IPS-NIHi11 (cell line): ENCODE measurements around the gene BNIP5.
"Not testable (repeated sequence)": the region's sequence is repeated elsewhere in the genome, so short reads cannot be mapped to it uniquely, and the experiment has no call there.

Experiments used
- DNase-seq: peaks from one replicate; pipeline ENCODE4 v3.0.0; 2012; ENCODE audit warnings: mixed read lengths, low spot score

The BNIP5 gene

DNA sequence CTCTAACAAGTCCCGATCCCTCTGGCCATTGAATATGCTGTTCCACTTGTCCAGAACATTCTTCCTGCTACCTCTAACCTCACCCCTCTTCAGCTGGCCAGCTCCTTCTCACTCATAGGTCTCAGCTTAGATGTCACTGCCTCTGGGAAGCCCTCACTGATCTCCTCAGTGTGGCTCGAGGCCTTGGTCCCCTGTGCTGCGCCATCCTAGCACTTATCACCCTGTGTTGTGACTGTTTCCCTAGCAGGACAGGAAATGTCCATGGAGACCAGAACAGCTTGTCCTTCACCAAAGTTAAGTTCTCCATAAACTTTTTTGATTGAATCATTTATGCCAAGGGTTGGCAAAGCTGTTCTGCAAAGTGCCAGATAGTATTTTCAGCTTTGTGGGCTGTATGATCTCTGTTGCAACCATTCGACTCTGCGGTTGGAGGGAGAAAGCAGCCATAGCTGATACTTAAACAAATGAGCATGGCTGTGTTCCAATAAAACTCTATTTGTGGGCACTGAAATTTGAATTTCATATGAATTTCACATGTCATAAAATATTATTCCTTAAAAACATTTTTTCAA, 6.5 kb upstream of the BNIP5 start:
- no peak for DNase-seq

DNA sequence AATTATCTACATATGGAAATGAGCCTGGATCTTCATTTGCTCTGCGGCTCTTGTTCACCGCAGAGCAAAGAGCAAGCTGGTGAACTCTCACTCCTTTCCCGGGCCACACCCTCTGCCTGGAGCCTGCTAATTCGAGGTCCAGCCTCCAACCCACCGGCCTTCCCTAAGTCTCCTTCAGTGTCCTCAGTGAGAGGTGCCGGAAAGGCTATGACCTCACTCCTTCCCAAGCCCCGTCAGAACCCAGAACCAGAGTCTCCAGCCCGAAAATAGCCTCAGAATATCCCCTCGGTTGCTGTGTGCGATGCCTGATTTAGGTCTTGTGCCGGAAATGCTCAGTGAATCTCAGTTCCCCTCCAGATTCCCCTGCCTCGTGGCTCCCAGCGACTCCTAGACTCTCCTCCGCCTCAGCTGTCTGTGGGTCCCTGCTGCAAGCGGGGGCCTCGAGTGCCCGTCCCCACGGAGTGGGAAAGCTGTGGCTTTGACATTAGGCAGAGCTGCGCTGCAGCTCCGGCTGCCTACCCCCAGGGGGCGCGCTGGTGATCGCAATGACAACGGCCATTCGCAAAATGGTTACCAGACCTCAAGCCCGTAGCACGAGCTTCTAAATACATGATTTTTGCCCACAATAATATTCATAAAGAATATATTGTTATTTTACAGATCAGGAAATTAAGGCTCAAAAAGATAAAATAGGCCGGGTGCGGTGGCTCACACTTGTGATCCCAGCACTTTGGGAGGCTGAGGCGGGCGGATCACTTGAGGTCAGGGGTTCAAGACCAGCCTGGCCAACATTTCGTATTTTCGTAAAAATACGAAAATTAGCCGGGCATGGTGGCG, 4.1 kb upstream of the BNIP5 start:
- peak; percentile 86 for DNase-seq

DNA sequence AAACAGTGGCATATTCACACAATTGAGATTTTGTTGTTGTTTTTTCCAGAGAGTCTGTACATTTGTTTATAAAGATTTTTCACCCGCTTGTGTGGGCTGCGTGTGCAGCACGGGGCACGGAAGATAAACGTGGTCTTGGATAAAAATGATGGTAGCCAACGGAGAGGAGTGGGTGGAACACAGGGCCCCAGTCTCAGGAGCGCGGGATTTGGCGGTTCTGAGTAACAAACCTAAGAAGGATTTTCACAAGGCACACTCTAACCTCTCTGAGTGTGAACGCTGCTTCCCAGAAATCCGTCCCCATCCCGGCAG, 3.6 kb upstream of the BNIP5 start:
- DNase-seq, result no peak

DNA sequence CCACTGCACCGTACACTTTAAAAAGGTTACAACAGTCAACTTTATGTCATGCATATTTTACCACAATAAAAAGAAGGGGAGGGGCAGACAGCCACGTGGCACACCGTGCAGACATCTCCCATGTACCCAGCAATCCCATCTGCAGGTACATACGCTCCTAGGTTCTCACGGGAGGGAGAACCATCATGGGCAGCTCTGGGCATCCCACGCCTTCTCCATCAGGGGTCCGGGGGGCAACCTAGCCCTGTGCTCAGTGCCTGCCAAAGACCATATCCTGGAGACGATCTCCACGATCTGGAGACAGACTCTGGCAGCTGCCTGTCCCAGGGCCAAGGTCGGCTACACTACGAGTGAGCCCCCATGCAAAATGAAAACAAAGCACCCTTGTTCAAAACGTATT, 2.5 kb upstream of the BNIP5 start:
- DNase-seq, result no peak

DNA sequence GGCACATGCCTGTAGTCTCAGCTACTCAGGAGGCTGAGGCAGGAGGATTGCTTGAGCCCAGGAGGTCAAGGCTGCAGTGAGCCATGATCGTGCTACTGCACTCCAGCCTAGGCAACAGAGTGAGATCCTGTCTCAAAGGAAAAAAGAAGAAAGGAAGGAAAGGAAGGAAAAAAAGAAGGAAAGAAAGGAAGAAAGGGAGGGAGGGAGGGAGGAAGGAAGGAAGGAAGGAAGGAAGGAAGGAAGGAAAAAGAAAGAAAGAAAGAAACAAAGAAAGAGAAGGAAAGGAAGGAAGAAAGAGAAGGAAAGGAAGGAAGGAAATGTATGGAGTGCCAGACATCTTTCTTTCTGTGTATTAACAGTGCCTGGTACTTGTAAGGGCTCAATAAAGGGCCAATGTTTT, 1.5 kb upstream of the BNIP5 start:
- DNase-seq, result not testable (repeated sequence)

DNA sequence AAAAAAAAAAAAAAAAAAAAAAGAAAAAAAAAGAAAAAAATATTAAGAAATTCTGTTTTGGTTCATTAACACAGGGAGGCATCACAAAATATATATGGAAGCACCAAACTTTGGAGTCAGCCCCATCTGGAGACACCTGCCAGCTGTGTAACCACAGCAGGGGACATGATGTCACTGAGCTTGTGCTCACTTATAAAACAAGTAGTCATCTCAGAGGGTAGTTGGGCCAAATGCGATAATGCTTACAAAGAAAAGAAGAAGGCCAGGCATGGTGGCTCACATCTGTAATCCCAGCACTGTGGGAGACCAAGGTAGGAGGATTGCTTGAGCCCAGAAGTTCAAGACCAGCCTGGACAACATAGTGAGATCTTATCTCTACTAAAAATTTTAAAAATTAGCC, 1.1 kb upstream of the BNIP5 start:
- no peak for DNase-seq

DNA sequence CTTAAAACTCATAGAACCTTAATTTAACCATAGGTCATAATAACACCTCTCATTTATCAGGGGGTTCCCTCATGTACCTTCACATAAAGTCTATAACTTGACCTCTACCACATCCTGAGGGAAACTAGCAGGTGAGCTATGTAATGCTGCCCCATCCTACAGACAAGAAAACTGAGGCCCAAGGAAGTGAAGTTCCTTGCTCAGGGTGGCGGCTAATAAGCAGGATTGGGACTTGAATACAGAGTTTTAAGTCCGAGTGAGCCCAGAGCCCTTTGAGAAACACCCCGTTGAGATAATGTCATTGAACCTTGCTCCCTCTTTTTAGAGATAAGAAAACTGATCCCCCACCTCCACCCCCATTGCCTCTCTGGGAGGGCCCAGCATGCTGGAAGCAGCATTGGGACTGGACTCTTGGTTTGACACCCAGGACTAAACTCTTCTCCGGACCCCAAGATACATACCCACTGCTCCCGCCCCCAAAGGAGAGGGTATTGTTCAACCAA, 429 bp downstream of the BNIP5 start:
- no peak for DNase-seq

DNA sequence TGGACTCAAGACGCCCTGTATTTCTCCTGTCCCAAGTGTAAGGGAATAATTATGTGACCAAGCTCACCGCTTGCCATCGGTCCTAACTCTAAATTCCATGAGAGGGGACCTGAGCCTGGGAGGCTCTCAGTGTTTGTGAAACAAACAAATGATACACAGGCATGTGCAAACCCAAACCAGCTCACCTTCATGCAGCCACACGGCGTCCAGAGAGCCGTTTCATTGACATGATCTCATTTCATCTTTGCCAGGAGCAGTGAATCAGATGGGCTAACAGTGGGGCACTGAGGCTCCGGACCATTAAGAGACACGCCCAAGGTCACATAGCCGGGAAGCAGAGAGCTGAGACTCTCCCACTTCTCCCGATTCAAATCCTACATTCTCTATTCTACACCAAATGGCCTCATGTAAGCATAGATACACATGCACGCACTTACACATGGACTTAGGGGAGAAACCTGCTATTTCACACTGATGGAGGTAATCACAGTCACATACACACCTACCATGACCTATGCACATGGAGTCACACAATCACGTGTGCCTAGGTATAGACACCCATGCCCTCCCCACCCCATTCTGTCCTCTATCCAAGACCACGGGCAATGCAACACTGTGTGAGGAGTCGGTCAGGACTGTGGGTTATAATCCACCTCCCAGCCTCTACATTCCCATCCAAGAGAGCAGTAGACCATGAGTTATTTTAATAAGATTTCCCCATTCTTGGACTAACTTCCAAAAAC, 1.1 kb downstream of the BNIP5 start:
- DNase-seq, result no peak

DNA sequence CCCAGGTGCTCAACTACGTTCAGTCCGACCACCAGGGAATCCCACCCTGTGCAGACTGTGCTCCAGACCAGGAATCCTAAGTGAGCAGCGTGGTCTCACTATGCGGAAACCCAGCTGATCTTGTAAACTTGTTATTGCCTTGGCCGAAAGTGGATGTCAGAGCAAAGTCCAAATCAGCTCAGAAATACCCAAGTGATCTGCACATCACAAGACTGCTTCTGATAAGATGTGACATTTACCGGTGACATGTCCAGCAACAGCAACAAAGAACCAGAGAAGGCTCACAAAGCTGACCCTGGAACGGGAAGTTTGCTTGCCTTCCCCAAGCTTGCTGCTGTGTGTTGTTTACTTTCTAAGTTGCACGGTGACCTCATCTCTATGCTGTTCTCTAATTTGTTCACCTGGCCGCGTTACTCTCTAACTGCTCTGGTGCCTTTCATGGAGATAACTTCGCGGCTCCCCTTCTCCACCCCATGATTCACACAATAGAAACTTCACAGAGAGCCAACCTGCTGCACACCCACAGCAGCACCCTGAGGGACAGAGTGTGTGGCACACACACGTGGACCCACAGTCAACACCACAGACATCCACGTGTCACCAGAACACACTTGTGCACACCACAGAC, 1.7 kb downstream of the BNIP5 start:
- DNase-seq, result no peak

DNA sequence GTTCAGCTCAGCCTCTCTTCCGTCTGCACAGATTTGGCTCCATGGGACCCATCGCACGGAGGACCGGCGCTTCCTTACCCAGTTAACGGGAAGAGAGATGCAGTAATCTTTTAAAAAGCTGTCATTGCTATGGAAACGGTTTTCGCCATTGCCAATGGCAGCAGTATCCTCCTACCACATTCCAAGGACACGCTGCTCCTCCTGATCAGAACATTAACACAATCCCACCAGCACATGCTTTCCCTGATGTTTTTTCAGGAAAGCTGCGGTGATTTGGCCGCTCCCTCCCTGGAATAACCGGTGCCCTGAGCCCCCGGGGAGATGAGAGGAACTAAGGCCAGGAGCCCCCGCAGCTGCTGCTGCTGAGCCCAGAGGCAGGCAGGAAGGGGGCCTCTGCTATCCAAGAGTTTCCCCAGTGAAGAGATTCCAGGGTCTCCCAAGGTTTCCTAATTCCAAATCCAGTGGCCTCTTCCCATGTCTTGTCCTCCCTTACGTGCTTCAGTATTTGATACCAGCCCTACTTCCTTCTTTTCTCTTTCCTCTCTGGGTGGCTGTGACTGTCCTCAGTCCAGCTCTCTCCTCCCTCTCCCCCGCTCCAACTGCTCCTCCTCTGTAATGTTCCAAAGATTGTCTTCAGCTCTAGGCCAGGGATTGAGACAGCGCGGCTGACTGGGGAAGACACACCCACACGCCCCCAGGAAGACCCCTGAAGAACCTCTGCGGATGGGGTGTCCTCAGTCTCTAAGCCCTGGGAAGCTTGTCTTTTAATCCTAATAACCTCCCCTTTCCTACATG, 2.6 kb downstream of the BNIP5 start:
- DNase-seq, result no peak

DNA sequence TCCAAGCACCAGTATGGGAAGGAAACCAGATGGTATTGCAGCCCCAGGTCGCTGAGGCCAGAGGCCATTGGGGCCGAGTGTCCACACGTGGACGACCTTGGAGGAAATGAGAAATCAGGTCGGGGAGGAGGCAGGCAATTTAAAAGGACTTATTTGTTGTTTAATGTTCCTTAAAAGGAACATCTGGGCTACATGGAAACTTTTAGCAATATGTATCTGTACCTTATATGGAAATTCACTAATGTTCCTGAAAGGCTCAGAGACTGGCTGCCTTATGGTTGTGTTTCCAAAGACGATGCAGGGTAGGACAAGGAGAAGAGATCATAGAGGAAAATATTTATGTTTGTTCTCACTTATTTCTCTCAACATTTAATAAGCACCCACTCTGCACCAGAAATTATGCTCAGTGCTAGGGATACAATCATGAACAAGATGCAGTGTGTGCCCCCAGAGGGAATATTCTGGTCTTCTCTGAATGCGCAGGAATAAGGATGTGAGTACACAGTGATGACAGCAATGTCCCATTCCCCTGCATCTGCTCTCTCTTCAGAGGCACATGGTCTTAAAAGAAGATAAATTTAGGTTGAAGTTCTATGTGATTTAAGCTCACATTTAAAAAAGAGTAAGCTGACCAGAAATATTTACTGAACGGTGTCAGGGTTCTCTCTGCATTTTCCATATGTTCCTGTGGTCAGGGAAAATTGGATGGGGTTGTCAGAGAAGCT, 3.4 kb downstream of the BNIP5 start:
- DNase-seq, result no peak

DNA sequence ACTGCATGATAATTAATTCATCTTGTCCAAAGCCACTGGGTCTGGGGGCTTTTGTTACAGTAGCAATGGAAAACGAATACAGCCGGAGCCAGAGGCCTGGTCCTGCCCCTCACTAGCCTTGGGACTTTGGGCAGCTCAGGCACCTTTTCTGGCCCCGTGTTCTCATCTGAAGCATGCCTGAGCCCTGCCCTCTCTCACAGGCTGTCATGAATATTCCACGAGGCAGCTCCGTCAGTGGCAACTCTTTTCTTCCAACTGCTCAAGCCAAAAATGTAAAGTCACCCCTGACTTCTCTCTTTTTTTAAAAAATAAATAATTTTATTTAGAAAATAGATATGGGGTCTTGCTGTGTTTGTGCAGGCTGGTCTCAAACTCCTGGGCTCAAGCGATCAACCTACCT, 5.3 kb downstream of the BNIP5 start:
- no peak for DNase-seq

DNA sequence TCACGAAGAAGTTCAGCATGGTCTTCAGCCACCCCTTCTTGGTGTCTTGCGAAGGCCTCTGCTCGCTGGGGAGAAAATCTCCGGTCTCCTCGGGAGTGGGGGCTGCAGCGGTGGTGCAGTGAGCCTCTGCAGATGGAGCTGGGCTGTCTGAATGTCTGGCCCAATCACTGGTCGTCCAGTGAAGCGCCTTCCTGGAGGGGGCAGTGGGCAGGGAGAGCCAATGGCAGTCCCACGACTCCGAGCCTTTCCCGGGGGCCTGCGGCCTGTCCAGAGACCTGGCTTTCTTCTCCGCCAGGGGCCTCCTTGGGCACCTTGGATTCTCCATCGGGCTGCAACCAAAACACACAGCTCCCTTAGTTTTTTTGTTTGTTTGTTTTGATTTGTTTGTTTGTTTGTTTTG, 6.3 kb downstream of the BNIP5 start:
- peak; percentile 21 for DNase-seq

DNA sequence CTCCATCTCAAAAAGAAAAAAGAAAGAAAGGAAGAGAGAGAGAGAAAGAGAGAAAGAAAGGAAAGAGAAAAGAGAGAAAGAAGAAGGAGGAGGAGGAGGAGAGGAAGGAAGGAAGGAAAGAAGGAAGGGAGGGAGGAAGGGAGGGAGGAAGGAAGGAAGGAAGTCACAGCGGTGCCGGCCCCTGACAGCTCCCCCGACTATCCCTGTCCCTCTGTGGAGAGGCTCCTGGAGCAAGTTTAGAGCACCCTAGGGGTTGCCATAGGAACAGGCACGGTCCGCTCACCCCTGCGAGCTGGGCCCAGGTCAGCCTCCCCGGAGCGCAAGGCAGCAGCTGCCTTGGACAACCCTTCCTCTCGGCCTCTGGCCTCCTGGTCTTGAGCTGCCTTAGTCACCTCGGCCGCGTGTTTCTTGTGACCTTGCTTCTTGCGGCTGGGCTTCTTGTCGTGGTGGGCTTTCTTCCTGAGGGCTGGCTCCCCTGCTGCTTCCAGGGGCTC, 6.8 kb downstream of the BNIP5 start:
- DNase-seq, result peak; percentile 68

DNA sequence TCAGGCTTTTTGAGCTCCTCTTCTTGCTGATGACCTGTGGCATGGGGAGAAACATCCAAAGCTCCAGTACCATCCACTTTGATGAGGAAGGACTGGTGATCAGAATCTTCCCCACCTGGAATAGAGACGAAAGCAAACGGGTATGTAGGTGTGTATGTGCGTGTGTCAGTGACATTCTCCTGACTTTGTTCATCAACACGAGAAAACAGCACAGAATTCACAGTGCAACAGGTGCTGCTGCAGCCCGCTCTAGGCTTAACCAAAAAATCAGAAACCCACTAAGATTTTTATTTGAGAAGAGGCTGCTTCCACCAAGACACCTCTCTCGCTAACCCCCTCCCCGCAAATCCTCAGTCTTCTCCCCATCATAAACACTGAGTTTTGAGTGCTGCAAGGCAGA, 8.1 kb downstream of the BNIP5 start:
- no peak for DNase-seq

DNA sequence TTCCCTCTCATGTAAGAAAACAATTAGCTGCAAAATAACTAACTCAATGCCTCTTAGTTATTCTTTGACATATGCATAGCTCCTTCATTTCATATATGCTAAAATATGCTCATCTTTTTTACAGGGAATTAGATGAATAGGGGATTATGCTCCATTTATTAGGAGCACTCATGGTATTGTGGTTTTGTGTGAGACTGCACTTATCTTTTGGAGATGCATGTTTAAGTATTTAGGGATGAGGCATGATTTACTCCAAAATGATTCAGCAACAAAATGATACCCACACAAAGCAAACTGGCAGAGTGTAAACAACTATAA, 8.8 kb downstream of the BNIP5 start:
- DNase-seq, result no peak

DNA sequence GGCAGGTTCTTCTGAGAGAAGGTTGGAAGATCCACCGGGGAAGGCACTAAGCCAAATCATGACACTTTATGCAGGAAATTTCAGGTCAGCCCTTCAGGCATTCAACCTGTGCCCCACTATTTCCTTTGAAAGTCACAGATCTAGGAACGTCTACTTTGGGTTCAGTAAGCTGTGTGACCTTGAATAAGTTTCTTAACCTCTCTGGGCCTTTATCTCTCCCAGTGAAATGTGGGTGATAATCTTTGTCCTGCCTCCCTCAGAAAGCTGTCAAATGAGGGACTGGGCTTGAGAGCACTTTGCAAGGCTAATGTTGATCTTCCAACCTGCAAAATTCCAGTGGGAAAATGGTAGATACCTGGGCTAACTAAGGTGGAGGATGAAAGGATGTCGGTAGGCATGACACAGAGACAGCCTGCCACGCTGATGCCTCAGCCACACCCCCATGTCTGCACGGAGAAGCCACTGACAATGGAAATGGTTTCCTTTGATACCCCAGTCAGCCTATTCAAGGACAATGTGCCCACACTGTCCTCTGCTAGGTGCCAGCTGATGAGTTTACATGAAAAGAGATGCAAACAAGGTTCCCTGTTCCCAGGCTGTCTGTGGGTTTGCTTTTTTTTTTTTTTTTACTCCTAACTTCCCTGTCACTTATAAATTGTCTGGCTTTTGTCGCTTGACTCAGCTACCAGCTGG, 9.3 kb downstream of the BNIP5 start:
- no peak for DNase-seq

DNA sequence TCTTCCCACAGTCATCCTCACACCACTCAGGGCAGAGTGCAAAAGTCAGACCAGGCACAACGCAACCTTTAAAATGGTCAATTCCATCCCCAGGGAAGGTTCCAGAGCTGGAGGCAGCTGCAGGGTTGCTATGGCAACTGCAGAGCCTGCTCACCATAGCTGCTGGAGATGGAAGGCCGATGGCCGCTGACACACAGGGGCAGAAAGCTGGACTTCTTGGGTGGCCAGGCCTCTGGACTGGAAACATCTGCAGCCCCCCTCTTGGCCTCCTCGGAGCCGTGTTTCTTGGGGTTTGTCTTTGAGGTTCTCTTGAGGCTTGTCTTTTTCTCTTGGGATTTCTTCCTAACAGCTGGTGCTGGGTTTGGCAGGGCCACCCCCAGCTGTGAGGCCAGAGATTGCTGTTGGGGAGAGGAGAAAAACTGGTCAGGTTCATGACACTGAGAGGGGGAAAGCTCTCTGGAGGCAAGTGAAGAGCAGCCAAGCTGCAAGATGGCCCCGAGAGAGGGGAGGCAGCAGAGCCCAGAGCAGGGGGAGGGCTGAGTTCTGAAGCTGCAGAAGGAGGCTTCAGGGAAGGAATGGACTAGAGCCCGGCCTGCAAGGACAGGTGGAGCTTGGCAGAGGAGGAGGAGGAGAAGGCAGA, 10.2 kb downstream of the BNIP5 start:
- no peak for DNase-seq

DNA sequence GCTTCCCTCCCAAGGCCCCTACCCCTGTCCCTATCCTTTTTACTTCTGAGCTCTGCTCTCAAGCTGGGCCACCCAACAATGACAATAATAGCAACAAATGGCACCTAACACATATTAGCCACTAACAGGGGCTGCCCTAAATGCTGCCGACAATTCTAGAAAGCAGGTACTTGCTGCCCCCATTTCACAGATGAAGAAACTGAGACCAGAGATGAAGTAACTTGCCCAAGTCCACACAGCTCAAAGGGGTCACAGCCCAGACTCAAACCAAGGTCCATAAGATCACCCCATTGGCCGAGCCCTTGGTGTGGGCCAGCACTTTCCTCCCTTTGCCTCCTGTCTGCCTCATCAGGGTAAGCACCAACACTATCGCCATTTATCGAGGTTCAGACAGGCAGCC, 12.0 kb downstream of the BNIP5 start:
- no peak for DNase-seq

DNA sequence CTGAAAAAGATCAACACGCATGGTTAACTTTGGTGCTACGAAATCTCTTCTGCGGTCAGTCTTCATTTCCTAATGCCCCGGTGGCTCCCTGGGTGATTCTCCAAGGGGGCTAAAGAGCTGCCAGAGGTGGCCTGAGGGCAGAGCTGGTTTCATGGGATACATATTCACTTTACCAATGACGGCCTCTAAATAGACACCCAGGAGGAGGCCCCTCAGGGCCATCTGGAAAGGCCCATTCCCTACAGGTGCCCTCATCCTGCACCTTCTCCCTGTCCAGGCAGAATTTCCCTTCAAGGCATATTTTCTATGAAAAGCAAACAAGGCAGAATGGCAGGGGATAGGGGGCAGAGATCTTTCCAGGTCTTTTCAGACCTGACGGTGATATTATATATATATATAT, 12.5 kb downstream of the BNIP5 start:
- DNase-seq, result no peak
